Measurements from ENCODE around the gene FLOT1. TPM values are rescaled to one million over a fixed set of nuclear protein-coding genes. Genes with fewer than 3 reads are reported as not detected.
A peak's percentile ranks its signal among the peaks of the same experiment; 100 is the strongest.

The FLOT1 gene
- total RNA-seq, 1 experiment from 2014 or later = 176 TPM

DNA sequence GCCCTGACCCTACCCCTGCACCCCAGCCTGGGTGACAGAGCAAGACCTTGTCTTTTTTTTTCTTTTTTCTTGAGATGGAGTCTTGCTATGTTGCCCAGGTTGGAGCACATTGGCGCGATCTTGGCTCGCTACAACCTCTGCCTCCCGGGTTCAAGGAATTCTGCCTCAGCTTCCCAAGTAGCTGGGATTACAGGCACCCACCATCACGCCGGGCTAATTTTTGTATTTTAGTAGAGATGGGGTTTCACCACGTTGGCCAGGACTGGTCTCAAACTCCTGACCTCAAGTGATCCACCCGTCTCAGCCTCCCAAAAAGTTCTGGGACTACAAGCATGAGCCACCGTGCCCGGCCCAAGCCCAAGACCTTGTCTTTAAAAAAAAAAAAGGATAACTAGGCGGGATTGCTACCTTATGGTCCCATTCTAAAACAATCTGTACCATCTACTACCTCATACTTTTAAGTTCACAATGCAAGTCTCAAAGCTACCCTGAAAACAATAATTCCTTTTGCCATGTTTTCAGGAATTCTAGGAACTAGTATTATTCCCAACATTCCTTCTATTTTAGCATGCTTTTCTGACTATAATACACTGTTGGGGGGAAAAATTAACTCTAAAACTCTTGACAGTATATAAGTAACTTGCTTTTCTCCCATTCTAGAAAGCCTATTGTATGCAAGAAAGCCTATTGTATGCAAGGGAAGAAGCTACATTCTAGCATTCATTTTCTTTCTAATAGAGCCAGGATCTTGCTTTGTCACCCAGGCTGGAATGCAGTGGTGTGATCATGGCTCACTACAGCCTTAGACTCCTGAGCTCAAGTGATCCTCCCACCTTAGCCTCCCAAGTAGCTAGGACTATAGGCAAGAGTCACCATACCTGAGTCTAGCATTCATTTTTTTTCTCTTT is 15.7 kb downstream of the FLOT1 start:
- Histone ChIP-seq H3K4me3 (ENCODE audit: low read depth in 2 of 2, low read length in 2 of 2) (no peak overlapping the region), H3K4me1 (ENCODE audit: control insufficient read depth, insufficient read depth, low read length) (peaks cover 29% of the 10 kb centered on the region), H3K27ac (ENCODE audit: low read length) (no peak overlapping the region), H3K36me3 (ENCODE audit: control insufficient read depth, insufficient read depth, low read length) (peaks cover 21% of the 10 kb centered on the region), H3K9me3 (ENCODE audit: control insufficient read depth, insufficient read depth, low read depth, low read length) (no peaks in the 10 kb centered on the region), H3K27me3 (ENCODE audit: control insufficient read depth, insufficient read depth, low read length) (no peaks in the 10 kb centered on the region)
- TF ChIP-seq, protein P1, sequence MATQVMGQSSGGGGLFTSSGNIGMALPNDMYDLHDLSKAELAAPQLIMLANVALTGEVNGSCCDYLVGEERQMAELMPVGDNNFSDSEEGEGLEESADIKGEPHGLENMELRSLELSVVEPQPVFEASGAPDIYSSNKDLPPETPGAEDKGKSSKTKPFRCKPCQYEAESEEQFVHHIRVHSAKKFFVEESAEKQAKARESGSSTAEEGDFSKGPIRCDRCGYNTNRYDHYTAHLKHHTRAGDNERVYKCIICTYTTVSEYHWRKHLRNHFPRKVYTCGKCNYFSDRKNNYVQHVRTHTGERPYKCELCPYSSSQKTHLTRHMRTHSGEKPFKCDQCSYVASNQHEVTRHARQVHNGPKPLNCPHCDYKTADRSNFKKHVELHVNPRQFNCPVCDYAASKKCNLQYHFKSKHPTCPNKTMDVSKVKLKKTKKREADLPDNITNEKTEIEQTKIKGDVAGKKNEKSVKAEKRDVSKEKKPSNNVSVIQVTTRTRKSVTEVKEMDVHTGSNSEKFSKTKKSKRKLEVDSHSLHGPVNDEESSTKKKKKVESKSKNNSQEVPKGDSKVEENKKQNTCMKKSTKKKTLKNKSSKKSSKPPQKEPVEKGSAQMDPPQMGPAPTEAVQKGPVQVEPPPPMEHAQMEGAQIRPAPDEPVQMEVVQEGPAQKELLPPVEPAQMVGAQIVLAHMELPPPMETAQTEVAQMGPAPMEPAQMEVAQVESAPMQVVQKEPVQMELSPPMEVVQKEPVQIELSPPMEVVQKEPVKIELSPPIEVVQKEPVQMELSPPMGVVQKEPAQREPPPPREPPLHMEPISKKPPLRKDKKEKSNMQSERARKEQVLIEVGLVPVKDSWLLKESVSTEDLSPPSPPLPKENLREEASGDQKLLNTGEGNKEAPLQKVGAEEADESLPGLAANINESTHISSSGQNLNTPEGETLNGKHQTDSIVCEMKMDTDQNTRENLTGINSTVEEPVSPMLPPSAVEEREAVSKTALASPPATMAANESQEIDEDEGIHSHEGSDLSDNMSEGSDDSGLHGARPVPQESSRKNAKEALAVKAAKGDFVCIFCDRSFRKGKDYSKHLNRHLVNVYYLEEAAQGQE (IDR thresholded peaks at IDR 0.05; ENCODE audit: insufficient read depth in 1 of 2, low read depth in 2 of 2, low read length in 1 of 2) = no peak
- TF ChIP-seq SIN3A (IDR thresholded peaks at IDR 0.05; ENCODE audit: borderline replicate concordance, insufficient read depth, low read depth, low read length) (no peak), POLR2AphosphoS5 (IDR thresholded peaks at IDR 0.05; ENCODE audit: low read depth, low read length) (no peak)
- CTCF ChIA-PET = interaction anchor here (0.5 to 1.7 kb wide), 4 partner anchors 43 to 95 kb away, joined by 3 to 5 read pairs (median 4); no protein-coding TSS in a partner anchor
- no TSS peak for BruUV-seq (replicated peaks)
- in situ Hi-C loops (cut with HindIII; ENCODE audit: low pct_unique_long_range_greater_than_20kb, low sequenced_read_pairs) = no loop called here
- peak; percentile 1; the same call in 1 of the 2 replicates for ATAC-seq
- POLR2A ChIA-PET = no interaction called here
- intact Hi-C loops (cut with micrococcal nuclease; ENCODE audit: unreplicated experiment) = loop anchor here (5.0 kb wide), 1 partner anchor 151 kb away; no protein-coding TSS in a partner anchor
- no peak for DNase-seq (ENCODE audit: low read depth, low spot score)

DNA sequence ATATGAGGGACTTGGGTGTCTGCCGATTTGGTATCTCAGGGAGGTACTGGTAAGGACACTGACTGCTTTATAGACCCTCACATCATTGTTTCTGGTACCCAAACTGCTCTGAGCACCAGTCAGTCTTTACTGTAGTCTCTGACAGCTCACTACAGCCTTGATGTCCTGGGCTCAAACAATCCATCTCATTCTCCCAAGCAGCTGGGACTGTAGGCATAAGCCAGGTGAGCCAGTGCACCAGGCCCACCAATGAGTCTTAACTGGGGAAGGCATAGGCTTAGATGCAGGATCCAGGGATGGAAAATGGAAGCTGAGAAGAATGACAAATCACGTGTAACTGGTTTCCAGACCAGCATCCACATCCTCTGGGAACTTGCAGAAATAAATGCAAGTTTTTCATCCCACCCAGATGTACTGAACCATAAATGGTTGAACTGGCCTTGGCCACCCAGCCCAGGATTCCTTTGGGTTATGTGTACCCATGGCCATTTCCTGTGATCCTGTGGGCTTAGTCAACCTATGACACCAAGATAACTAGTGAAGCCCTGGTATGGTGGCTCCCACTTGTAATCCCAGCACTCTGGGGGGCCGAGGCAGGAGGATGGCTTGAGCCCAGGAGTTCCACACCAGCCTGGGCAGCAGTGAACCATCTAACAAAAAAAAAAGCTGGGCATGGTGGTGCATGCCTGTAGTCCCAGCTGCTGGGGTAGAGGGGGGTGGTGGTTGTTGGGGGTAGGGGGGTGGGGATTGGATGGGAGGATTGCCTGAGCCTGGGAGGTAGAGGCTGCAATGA is 16.6 kb downstream of the FLOT1 start:
- POLR2A ChIA-PET = interaction anchor here (0.6 kb wide), 1 partner anchor 47 kb away, joined by 3 read pairs; no protein-coding TSS in a partner anchor
- Histone ChIP-seq H3K4me1 (ENCODE audit: control insufficient read depth, insufficient read depth, low read length) (peaks cover 29% of the 10 kb centered on the region), H3K36me3 (ENCODE audit: control insufficient read depth, insufficient read depth, low read length) (peaks cover 26% of the 10 kb centered on the region), H3K9me3 (ENCODE audit: control insufficient read depth, insufficient read depth, low read depth, low read length) (no peaks in the 10 kb centered on the region), H3K27ac (ENCODE audit: low read length) (peak overlapping the region; percentile 60), H3K4me3 (ENCODE audit: low read depth in 2 of 2, low read length in 2 of 2) (no peak overlapping the region), H3K27me3 (ENCODE audit: control insufficient read depth, insufficient read depth, low read length) (no peaks in the 10 kb centered on the region)
- CTCF ChIA-PET = interaction anchor here (0.5 to 1.7 kb wide), 3 partner anchors 46 to 96 kb away, joined by 3 to 4 read pairs (median 4); partner anchors contain the start of gene DHX16
- TF ChIP-seq POLR2AphosphoS5 (IDR thresholded peaks at IDR 0.05; ENCODE audit: low read depth, low read length) (peak; percentile 96), TCF7L2 (IDR thresholded peaks at IDR 0.05; ENCODE audit: low read depth, low read length) (no peak), SIN3A (IDR thresholded peaks at IDR 0.05; ENCODE audit: borderline replicate concordance, insufficient read depth, low read depth, low read length) (no peak)
- TF ChIP-seq, protein P1 (IDR thresholded peaks at IDR 0.05; ENCODE audit: insufficient read depth in 1 of 2, low read depth in 2 of 2, low read length in 1 of 2) = no peak
- DNase-seq (ENCODE audit: low read depth, low spot score) (no peak), ATAC-seq (peak; percentile 65)
- intact Hi-C loops (cut with micrococcal nuclease; ENCODE audit: unreplicated experiment) = loop anchor here (5.0 kb wide), 1 partner anchor 151 kb away; no protein-coding TSS in a partner anchor
- BruUV-seq (replicated peaks) = no TSS peak
- in situ Hi-C loops (cut with HindIII; ENCODE audit: low pct_unique_long_range_greater_than_20kb, low sequenced_read_pairs) = no loop called here

Measured in Panc1 (cell line).